Measurements from ENCODE around the gene XRCC6. TPM values are rescaled to one million over a fixed set of nuclear protein-coding genes. Genes with fewer than 3 reads are reported as not detected.
A peak's percentile ranks its signal among the peaks of the same experiment; 100 is the strongest.

XRCC6 gene
- total and polyA plus RNA-seq, 9 of the 15 experiments (the other 6 are each of a cell fraction or from before 2014, with no cell fraction given): 151 to 440 (median 318) TPM

- TF ChIP-seq PATZ1 (CRISPR knock-in tag; IDR thresholded peaks at IDR 0.05; ENCODE audit: borderline replicate concordance) (peak; percentile 78; the same call in 1 of the 2 replicates), FOXP1 (CRISPR knock-in tag; IDR thresholded peaks at IDR 0.05) (no peak), RBM17 (IDR thresholded peaks at IDR 0.05; ENCODE audit: borderline replicate concordance, low read depth, low read length) (no peak), ARNT (IDR thresholded peaks at IDR 0.05) (peak in 1 of 2 experiments; percentile 74; a peak in 1 of 4 replicates), DNMT1 (IDR thresholded peaks at IDR 0.05) (no peak), SREBF2 (CRISPR knock-in tag; IDR thresholded peaks at IDR 0.05) (no peak), ZNF699 (CRISPR knock-in tag; IDR thresholded peaks at IDR 0.05; ENCODE audit: insufficient replicate concordance) (no peak), HOXB6 (CRISPR knock-in tag; IDR thresholded peaks at IDR 0.05; ENCODE audit: borderline replicate concordance) (no peak), CBX2 (IDR thresholded peaks at IDR 0.05; ENCODE audit: insufficient read depth, low read length, poor library complexity, severe bottlenecking) (no peak), CREB1 (IDR thresholded peaks at IDR 0.05) (no peak; the same call in 1 of the 2 replicates), CREB1 (CRISPR knock-in tag; IDR thresholded peaks at IDR 0.05) (no peak), ZNF586 (CRISPR knock-in tag; conservative IDR thresholded peaks at IDR 0.05) (no peak), ZNF77 (CRISPR knock-in tag; IDR thresholded peaks at IDR 0.05) (no peak), NBN (IDR thresholded peaks at IDR 0.05; ENCODE audit: low read depth) (peak; percentile 36; the same call in 1 of the 2 replicates), EWSR1 (IDR thresholded peaks at IDR 0.05; ENCODE audit: borderline replicate concordance, low read depth, partially characterized antibody) (no peak), MCM7 (IDR thresholded peaks at IDR 0.05) (no peak), CC2D1A (IDR thresholded peaks at IDR 0.05) (no peak; the same call in 1 of the 2 replicates), TFAP4 (CRISPR knock-in tag; IDR thresholded peaks at IDR 0.05; ENCODE audit: borderline replicate concordance) (peak; percentile 56), ZNF395 (CRISPR knock-in tag; IDR thresholded peaks at IDR 0.05) (0 out of 2 replicates have a peak, but pooled peaks have one; percentile 70), ZNF212 (CRISPR knock-in tag; IDR thresholded peaks at IDR 0.05) (no peak), ZNF140 (CRISPR knock-in tag; IDR thresholded peaks at IDR 0.05) (no peak), NFIC (IDR thresholded peaks at IDR 0.05) (peak; percentile 68), HEY1 (CRISPR knock-in tag; IDR thresholded peaks at IDR 0.05; ENCODE audit: borderline replicate concordance) (no peak), ZNF41 (CRISPR knock-in tag; conservative IDR thresholded peaks at IDR 0.05) (peak; percentile 71; the same call in 1 of the 2 replicates), ETV6 (IDR thresholded peaks at IDR 0.05; ENCODE audit: borderline replicate concordance in 1 of 2, low read depth in 2 of 2, low read length in 1 of 2) (no peak), ETV6 (CRISPR knock-in tag; IDR thresholded peaks at IDR 0.05; ENCODE audit: borderline replicate concordance) (no peak), ZC3H4 (CRISPR knock-in tag; IDR thresholded peaks at IDR 0.05; ENCODE audit: borderline replicate concordance) (no peak), SAFB2 (IDR thresholded peaks at IDR 0.05; ENCODE audit: borderline replicate concordance, low read depth, low read length, severe bottlenecking) (no peak)
Measured at GRCh38 chr22:41603873-41604332, 17.2 kb upstream of the XRCC6 start (continued).

All from K562 (cell line).